Measurements from ENCODE around the gene GPR132. TPM values are rescaled to one million over a fixed set of nuclear protein-coding genes. Genes with fewer than 3 reads are reported as not detected.
"Not testable (repeated sequence)": the region's sequence is repeated elsewhere in the genome, so short reads cannot be mapped to it uniquely, and the experiment has no call there.

The GPR132 gene
- total RNA-seq, 6 experiments from 2014 or later, result 0.05 to 0.14 TPM; not detected in 4

GRCh38 chr14:105066240-105067071, 1.2 kb upstream of the GPR132 start:
- no peaks in the 10 kb centered on the region for H3K9me3 Mint-ChIP-seq
- H3K27ac Mint-ChIP-seq, result no peak overlapping the region
- TF ChIP-seq, protein P1, sequence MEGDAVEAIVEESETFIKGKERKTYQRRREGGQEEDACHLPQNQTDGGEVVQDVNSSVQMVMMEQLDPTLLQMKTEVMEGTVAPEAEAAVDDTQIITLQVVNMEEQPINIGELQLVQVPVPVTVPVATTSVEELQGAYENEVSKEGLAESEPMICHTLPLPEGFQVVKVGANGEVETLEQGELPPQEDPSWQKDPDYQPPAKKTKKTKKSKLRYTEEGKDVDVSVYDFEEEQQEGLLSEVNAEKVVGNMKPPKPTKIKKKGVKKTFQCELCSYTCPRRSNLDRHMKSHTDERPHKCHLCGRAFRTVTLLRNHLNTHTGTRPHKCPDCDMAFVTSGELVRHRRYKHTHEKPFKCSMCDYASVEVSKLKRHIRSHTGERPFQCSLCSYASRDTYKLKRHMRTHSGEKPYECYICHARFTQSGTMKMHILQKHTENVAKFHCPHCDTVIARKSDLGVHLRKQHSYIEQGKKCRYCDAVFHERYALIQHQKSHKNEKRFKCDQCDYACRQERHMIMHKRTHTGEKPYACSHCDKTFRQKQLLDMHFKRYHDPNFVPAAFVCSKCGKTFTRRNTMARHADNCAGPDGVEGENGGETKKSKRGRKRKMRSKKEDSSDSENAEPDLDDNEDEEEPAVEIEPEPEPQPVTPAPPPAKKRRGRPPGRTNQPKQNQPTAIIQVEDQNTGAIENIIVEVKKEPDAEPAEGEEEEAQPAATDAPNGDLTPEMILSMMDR (IDR thresholded peaks at IDR 0.05), result no peak
- peaks cover 22% of the 10 kb centered on the region for H3K4me1 Mint-ChIP-seq (ENCODE audit: low read depth)
- no peak for DNase-seq
- H3K4me3 Mint-ChIP-seq, result no peak overlapping the region
- H3K36me3 Mint-ChIP-seq (ENCODE audit: low read depth), result no peaks in the 10 kb centered on the region
- H3K27me3 Mint-ChIP-seq (ENCODE audit: insufficient read depth), result no peaks in the 10 kb centered on the region; the same call in none of the 2 replicates

DNA sequence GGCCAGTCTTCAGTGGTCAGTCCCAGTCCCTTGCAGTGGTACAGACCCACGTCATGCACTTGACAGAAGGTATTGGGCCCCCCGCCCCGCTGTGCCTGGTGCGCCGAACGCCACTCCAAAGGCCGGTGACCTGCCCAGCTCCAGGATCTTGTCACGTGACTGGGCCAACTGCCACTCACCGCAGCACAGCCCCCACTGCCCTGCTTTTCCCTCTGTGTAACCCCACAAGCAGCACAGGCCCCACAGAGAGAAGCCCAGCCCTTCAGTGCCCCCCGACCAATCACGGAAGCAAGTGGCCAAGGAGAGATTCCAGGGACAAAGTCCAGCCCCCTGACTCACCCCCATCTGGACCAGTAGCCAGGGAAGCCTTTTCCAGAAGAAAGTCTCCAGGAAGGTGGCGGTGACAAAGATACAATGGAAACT, 498 bp downstream of the GPR132 start:
- Mint-ChIP-seq H3K4me3 (no peak overlapping the region), H3K4me1 (ENCODE audit: low read depth) (peaks cover 12% of the 10 kb centered on the region), H3K27ac (no peak overlapping the region), H3K27me3 (ENCODE audit: insufficient read depth) (peaks cover 2% of the 10 kb centered on the region), H3K9me3 (no peaks in the 10 kb centered on the region), H3K36me3 (ENCODE audit: low read depth) (no peaks in the 10 kb centered on the region)
- DNase-seq, result no peak
- TF ChIP-seq, protein P1 (IDR thresholded peaks at IDR 0.05), result no peak

- TF ChIP-seq, protein P1 (IDR thresholded peaks at IDR 0.05), result no peak
- H3K36me3 Mint-ChIP-seq (ENCODE audit: low read depth), result no peaks in the 10 kb centered on the region
- no peak overlapping the region for H3K4me3 Mint-ChIP-seq
- H3K27ac Mint-ChIP-seq, result no peak overlapping the region
- peaks cover 8% of the 10 kb centered on the region for H3K4me1 Mint-ChIP-seq (ENCODE audit: low read depth)
- no peak for DNase-seq
- peaks cover 4% of the 10 kb centered on the region for H3K27me3 Mint-ChIP-seq (ENCODE audit: insufficient read depth)
- no peaks in the 10 kb centered on the region for H3K9me3 Mint-ChIP-seq
These were observed 1.2 kb downstream of the GPR132 start for GRCh38 chr14:105064001-105064400.

- not testable (repeated sequence) for H3K27me3 Mint-ChIP-seq (ENCODE audit: insufficient read depth); H3K4me1 Mint-ChIP-seq (ENCODE audit: low read depth); H3K9me3 Mint-ChIP-seq; H3K27ac Mint-ChIP-seq; H3K4me3 Mint-ChIP-seq; DNase-seq; H3K36me3 Mint-ChIP-seq (ENCODE audit: low read depth)
These were observed 1.7 kb downstream of the GPR132 start for GRCh38 chr14:105063506-105063905.

DNA sequence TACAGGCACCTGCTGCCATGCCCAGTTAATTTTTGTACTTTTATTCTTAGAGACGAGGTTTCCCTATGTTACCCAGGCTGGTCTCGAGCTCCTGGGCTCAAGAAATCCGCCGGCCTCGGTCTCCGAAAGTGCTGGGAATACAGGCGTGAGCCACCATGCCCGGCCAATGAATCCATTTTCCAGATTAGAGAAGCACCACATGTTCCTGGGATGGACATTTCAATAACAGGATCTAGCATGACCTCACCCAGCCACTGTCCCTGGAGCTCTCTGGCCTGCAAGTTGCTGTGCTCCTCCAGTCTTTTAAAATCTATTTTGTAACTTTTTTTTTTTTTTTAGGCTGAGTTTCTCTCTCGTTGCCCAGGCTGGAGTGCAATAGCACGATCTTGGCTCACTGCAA, 2.2 kb downstream of the GPR132 start:
- DNase-seq, result no peak
- Mint-ChIP-seq H3K4me1 (ENCODE audit: low read depth) (peaks cover 8% of the 10 kb centered on the region), H3K36me3 (ENCODE audit: low read depth) (no peaks in the 10 kb centered on the region), H3K4me3 (no peak overlapping the region), H3K9me3 (no peaks in the 10 kb centered on the region), H3K27ac (no peak overlapping the region), H3K27me3 (ENCODE audit: insufficient read depth) (peaks cover 4% of the 10 kb centered on the region)
- TF ChIP-seq, protein P1 (IDR thresholded peaks at IDR 0.05), result no peak

GRCh38 chr14:105062048-105062433, 3.2 kb downstream of the GPR132 start:
- no peak for DNase-seq
- TF ChIP-seq, protein P1 (IDR thresholded peaks at IDR 0.05), result no peak
- H3K27ac Mint-ChIP-seq, result no peak overlapping the region
- peaks cover 4% of the 10 kb centered on the region for H3K27me3 Mint-ChIP-seq (ENCODE audit: insufficient read depth)
- H3K9me3 Mint-ChIP-seq, result no peaks in the 10 kb centered on the region
- peaks cover 1% of the 10 kb centered on the region for H3K4me1 Mint-ChIP-seq (ENCODE audit: low read depth)
- no peak overlapping the region for H3K4me3 Mint-ChIP-seq
- H3K36me3 Mint-ChIP-seq (ENCODE audit: low read depth), result no peaks in the 10 kb centered on the region

All from HFFc6 (cell line).